Loucy (cell line): Measurements from ENCODE around the gene SLC35F1.

Source experiments
- H2AFZ ChIP-seq: fragments of 200-600 bp; sonication (generic); 2 replicates; pipeline ENCODE4 v1.6.0; 2016; ENCODE audit warnings: antibody characterized with exemption, mild to moderate bottlenecking, low read length, moderate library complexity
- H3F3A ChIP-seq: fragments of 200-600 bp; 2 replicates; pipeline ENCODE4 v1.6.0; 2016; ENCODE audit warnings: antibody characterized with exemption, low read depth, mild to moderate bottlenecking
- H3K27me3 ChIP-seq: fragments of 200-600 bp; sonication (generic); 2 replicates; pipeline ENCODE4 v1.6.1; 2014; ENCODE audit warnings: low read length, mild to moderate bottlenecking; ENCODE audit not compliant: insufficient read depth, poor library complexity, severe bottlenecking
- H3K36me3 ChIP-seq: fragments of 200-600 bp; sonication (generic); 2 replicates; pipeline ENCODE4 v1.6.1; 2016; ENCODE audit warnings: low read length; ENCODE audit not compliant: insufficient read depth
- H3K4me1 ChIP-seq: fragments of 200-600 bp; sonication (generic); 2 replicates; pipeline ENCODE4 v1.5.1; 2014; ENCODE audit warnings: low read length, mild to moderate bottlenecking; ENCODE audit not compliant: insufficient read depth, poor library complexity, severe bottlenecking
- H3K4me2 ChIP-seq: fragments of 200-600 bp; sonication (generic); 2 replicates; pipeline ENCODE4 v1.6.0; 2014; ENCODE audit warnings: antibody characterized with exemption, low read length, low read depth, mild to moderate bottlenecking; ENCODE audit not compliant: poor library complexity, severe bottlenecking
- H3K4me3 ChIP-seq: fragments of 200-600 bp; sonication (generic); 2 replicates; pipeline ENCODE4 v1.5.1; 2014; ENCODE audit warnings: low read length, mild to moderate bottlenecking, mixed read lengths; ENCODE audit not compliant: poor library complexity, severe bottlenecking
- H3K79me2 ChIP-seq: fragments of 200-600 bp; sonication (generic); 2 replicates; pipeline ENCODE4 v1.6.1; 2014; ENCODE audit warnings: low read length; ENCODE audit not compliant: insufficient read depth
- H3K9ac ChIP-seq: fragments of 200-600 bp; sonication (generic); 2 replicates; pipeline ENCODE4 v1.6.0; 2014; ENCODE audit warnings: mild to moderate bottlenecking, low read depth, low read length, moderate library complexity; ENCODE audit not compliant: poor library complexity, severe bottlenecking
- H3K9me2 ChIP-seq: fragments of 200-600 bp; sonication (generic); replicated peaks from 2 replicates; pipeline ENCODE4 v1.6.1; 2016; ENCODE audit warnings: low read depth, low read length, mixed read lengths
- H3K9me3 ChIP-seq: fragments of 200-600 bp; sonication (generic); 2 replicates; pipeline ENCODE4 v1.6.1; 2014; ENCODE audit warnings: mild to moderate bottlenecking, antibody characterized with exemption, low read length, low read depth; ENCODE audit not compliant: insufficient read depth
- H4K20me1 ChIP-seq: fragments of 200-600 bp; sonication (generic); 2 replicates; pipeline ENCODE4 v1.6.0; 2014; ENCODE audit warnings: antibody characterized with exemption, low read length, mild to moderate bottlenecking; ENCODE audit not compliant: insufficient read depth, poor library complexity, severe bottlenecking
- CTCF ChIP-seq: fragments of 200-600 bp; sonication (generic); conservative IDR thresholded peaks from 2 replicates; pipeline ENCODE4 v1.5.1; 2014; ENCODE audit warnings: mild to moderate bottlenecking, antibody characterized with exemption, low read length
- EZH2phosphoT487 ChIP-seq: fragments of 200-600 bp; IDR thresholded peaks from 2 replicates; pipeline ENCODE4 v1.6.1; 2018; ENCODE audit warnings: antibody characterized with exemption, mild to moderate bottlenecking, moderate library complexity, borderline replicate concordance

The SLC35F1 gene

GRCh38 chr6:118216751-118217150 lies 309.7 kb downstream of the SLC35F1 start:
- TF ChIP-seq CTCF (no peak), EZH2phosphoT487 (no peak)
- no peak overlapping the region for H3K9ac ChIP-seq
- no peak overlapping the region for H2AFZ ChIP-seq
- no peaks in the 10 kb centered on the region for H3K9me2 ChIP-seq
- H3K36me3 ChIP-seq = no peaks in the 10 kb centered on the region
- no peaks in the 10 kb centered on the region for H3K27me3 ChIP-seq
- H4K20me1 ChIP-seq = no peaks in the 10 kb centered on the region
- H3F3A ChIP-seq = no peaks in the 10 kb centered on the region
- no peaks in the 10 kb centered on the region for H3K9me3 ChIP-seq
- peaks cover 13% of the 10 kb centered on the region for H3K4me1 ChIP-seq
- H3K4me2 ChIP-seq = no peak overlapping the region
- no peak overlapping the region for H3K4me3 ChIP-seq
- no peaks in the 10 kb centered on the region for H3K79me2 ChIP-seq

GRCh38 chr6:118218156-118218555 lies 311.1 kb downstream of the SLC35F1 start:
- TF ChIP-seq EZH2phosphoT487 (no peak), CTCF (no peak)
- Histone ChIP-seq H3K9me3 (no peaks in the 10 kb centered on the region), H3F3A (no peaks in the 10 kb centered on the region), H3K9me2 (no peaks in the 10 kb centered on the region), H3K79me2 (no peaks in the 10 kb centered on the region), H3K9ac (no peak overlapping the region), H2AFZ (peak overlapping the region; percentile 45; the same call in 1 of the 2 replicates), H3K27me3 (no peaks in the 10 kb centered on the region), H4K20me1 (no peaks in the 10 kb centered on the region), H3K4me2 (no peak overlapping the region), H3K36me3 (no peaks in the 10 kb centered on the region), H3K4me3 (no peak overlapping the region), H3K4me1 (peaks cover 13% of the 10 kb centered on the region)

GRCh38 chr6:118220429-118221128 lies 313.5 kb downstream of the SLC35F1 start:
- peaks cover 13% of the 10 kb centered on the region for H3K4me1 ChIP-seq
- no peaks in the 10 kb centered on the region for H3K9me3 ChIP-seq
- H3K27me3 ChIP-seq = no peaks in the 10 kb centered on the region
- H3K9ac ChIP-seq = no peak overlapping the region
- H4K20me1 ChIP-seq = no peaks in the 10 kb centered on the region
- no peak overlapping the region for H3K4me2 ChIP-seq
- no peak overlapping the region for H3K4me3 ChIP-seq
- no peaks in the 10 kb centered on the region for H3K9me2 ChIP-seq
- no peaks in the 10 kb centered on the region for H3K36me3 ChIP-seq
- H2AFZ ChIP-seq = 0 out of 2 replicates have a peak overlapping the region, but pooled peaks have one; percentile 1
- no peaks in the 10 kb centered on the region for H3F3A ChIP-seq
- H3K79me2 ChIP-seq = no peaks in the 10 kb centered on the region
- TF ChIP-seq EZH2phosphoT487 (no peak), CTCF (no peak)
